GM18867 (cell line): ENCODE data around the gene UGT2B10.

Source experiments
- ATAC-seq: cut with Tn5 transposase; IDR thresholded peaks from one replicate; pipeline ENCODE4 v1.9.1; 2021; ENCODE audit warnings: mild to moderate bottlenecking, moderate library complexity; ENCODE audit not compliant: unreplicated experiment

Gene UGT2B10

GRCh38 chr4:68869274-68869773, 53.5 kb downstream of the UGT2B10 start:
- ATAC-seq, result no peak

GRCh38 chr4:68871809-68872642, 56.2 kb downstream of the UGT2B10 start:
- ATAC-seq, result no peak

- ATAC-seq, result no peak
Observed at GRCh38 chr4:68872643-68873502, 57.1 kb downstream of the UGT2B10 start.

GRCh38 chr4:68874507-68874906, 58.7 kb downstream of the UGT2B10 start:
- no peak for ATAC-seq

GRCh38 chr4:68877555-68877954, 61.8 kb downstream of the UGT2B10 start:
- no peak for ATAC-seq

GRCh38 chr4:68878048-68878447, 62.3 kb downstream of the UGT2B10 start:
- no peak for ATAC-seq
